Measurements from ENCODE around the gene FADD. TPM values are rescaled to one million over a fixed set of nuclear protein-coding genes. Genes with fewer than 3 reads are reported as not detected.

The FADD gene
- total RNA-seq, 4 donors from 2014 or later: 17.9 to 24.5 (median 21.0) TPM

DNA sequence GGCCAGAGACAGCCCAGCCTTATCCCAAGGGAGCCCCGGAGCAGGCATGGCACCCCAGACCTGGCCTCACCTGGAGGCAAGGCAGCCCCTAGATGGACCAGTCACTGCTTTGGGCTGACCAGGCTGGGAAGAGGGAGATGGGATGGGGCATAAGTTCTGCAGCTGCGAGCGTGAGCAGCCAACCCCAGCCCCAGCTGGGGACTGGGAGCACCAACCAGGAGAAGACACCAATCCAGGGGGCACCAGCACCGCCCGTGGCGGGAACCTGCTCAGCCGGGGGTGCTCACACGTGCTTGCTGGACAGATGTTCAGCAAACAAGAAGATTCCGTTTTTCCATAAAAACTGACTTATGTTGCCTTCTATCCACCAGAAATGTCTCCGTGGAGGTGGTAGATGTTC, 16.2 kb upstream of the FADD start:
- no peak overlapping the region for H3K4me3 ChIP-seq (ENCODE audit: low read depth, poor library complexity, severe bottlenecking)
- no peak for TF ChIP-seq CTCF (IDR thresholded peaks at IDR 0.05)
- no peak for TF ChIP-seq POLR2A (IDR thresholded peaks at IDR 0.05)
- intact Hi-C loops (cut with DNase I; ENCODE audit: low total_unique reads): no loop called here
- 93 to 95% methylated on average over 10 of the region's 10 CpGs for WGBS, 2 donors
- no peak for DNase-seq (ENCODE audit: low spot score in 2 of 2)

GRCh38 chr11:70187771-70188170, 15.3 kb upstream of the FADD start:
- 85 to 89% methylated on average over 11 to 15 of the region's 15 CpGs for WGBS, 2 donors
- H3K4me3 ChIP-seq (ENCODE audit: low read depth, poor library complexity, severe bottlenecking): no peak overlapping the region
- TF ChIP-seq CTCF (IDR thresholded peaks at IDR 0.05) (no peak), POLR2A (IDR thresholded peaks at IDR 0.05) (no peak)
- intact Hi-C loops (cut with DNase I; ENCODE audit: low total_unique reads): no loop called here
- no peak for DNase-seq (ENCODE audit: low spot score in 2 of 2)

GRCh38 chr11:70189622-70190021, 13.5 kb upstream of the FADD start:
- no peak overlapping the region for H3K4me3 ChIP-seq (ENCODE audit: low read depth, poor library complexity, severe bottlenecking)
- intact Hi-C loops (cut with DNase I; ENCODE audit: low total_unique reads): loop anchor here (5.0 to 10.0 kb wide), 2 partner anchors 272 to 505 kb away; no protein-coding TSS in a partner anchor
- WGBS, 2 donors: 86 to 88% methylated on average over 11 of the region's 11 CpGs
- no peak for DNase-seq (ENCODE audit: low spot score in 2 of 2)
- TF ChIP-seq POLR2A (IDR thresholded peaks at IDR 0.05) (no peak), CTCF (IDR thresholded peaks at IDR 0.05) (no peak)

- no peak for DNase-seq (ENCODE audit: low spot score in 2 of 2)
- 22 to 23% methylated on average over 22 of the region's 22 CpGs for WGBS, 2 donors
- H3K4me3 ChIP-seq (ENCODE audit: low read depth, poor library complexity, severe bottlenecking): no peak overlapping the region
- TF ChIP-seq CTCF (IDR thresholded peaks at IDR 0.05) (peak in 1 of 3 donors; percentile 51), POLR2A (IDR thresholded peaks at IDR 0.05) (no peak)
- intact Hi-C loops (cut with DNase I; ENCODE audit: low total_unique reads): loop anchor here (5.0 to 10.0 kb wide), 2 partner anchors 274 to 507 kb away; no protein-coding TSS in a partner anchor
These were observed 11.5 kb upstream of the FADD start for GRCh38 chr11:70191495-70192140.

- intact Hi-C loops (cut with DNase I; ENCODE audit: low total_unique reads): loop anchor here (5.0 to 10.0 kb wide), 2 partner anchors 276 to 508 kb away; no protein-coding TSS in a partner anchor
- no peak for DNase-seq (ENCODE audit: low spot score in 2 of 2)
- TF ChIP-seq POLR2A (IDR thresholded peaks at IDR 0.05): no peak
- TF ChIP-seq CTCF (IDR thresholded peaks at IDR 0.05): no peak
- no peak overlapping the region for H3K4me3 ChIP-seq (ENCODE audit: low read depth, poor library complexity, severe bottlenecking)
- 77 to 82% methylated on average over 14 to 15 of the region's 15 CpGs for WGBS, 2 donors
These were observed 10.3 kb upstream of the FADD start for GRCh38 chr11:70192666-70193410.

All from lower leg skin (tissue), 4 donors.